Measurements from ENCODE around the gene RHPN2. TPM values are rescaled to one million over a fixed set of nuclear protein-coding genes. Genes with fewer than 3 reads are reported as not detected.

The RHPN2 gene
- total RNA-seq, 2 experiments from 2014 or later = 4.9 to 5.3 TPM

- no peaks in the 10 kb centered on the region for H3K9me3 Mint-ChIP-seq
- DNase-seq = no peak
- no peaks in the 10 kb centered on the region for H3K27me3 Mint-ChIP-seq
- H3K4me3 Mint-ChIP-seq = no peak overlapping the region
- intact Hi-C loops (cut with micrococcal nuclease) = no loop called here
- H3K36me3 Mint-ChIP-seq (ENCODE audit: low read depth) = peaks cover 9% of the 10 kb centered on the region
- ChIA-PET POLR2A (no interaction called here), CTCF (no interaction called here)
- TF ChIP-seq, protein P1, sequence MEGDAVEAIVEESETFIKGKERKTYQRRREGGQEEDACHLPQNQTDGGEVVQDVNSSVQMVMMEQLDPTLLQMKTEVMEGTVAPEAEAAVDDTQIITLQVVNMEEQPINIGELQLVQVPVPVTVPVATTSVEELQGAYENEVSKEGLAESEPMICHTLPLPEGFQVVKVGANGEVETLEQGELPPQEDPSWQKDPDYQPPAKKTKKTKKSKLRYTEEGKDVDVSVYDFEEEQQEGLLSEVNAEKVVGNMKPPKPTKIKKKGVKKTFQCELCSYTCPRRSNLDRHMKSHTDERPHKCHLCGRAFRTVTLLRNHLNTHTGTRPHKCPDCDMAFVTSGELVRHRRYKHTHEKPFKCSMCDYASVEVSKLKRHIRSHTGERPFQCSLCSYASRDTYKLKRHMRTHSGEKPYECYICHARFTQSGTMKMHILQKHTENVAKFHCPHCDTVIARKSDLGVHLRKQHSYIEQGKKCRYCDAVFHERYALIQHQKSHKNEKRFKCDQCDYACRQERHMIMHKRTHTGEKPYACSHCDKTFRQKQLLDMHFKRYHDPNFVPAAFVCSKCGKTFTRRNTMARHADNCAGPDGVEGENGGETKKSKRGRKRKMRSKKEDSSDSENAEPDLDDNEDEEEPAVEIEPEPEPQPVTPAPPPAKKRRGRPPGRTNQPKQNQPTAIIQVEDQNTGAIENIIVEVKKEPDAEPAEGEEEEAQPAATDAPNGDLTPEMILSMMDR (IDR thresholded peaks at IDR 0.05) = no peak
- H3K27ac Mint-ChIP-seq = no peak overlapping the region
- ATAC-seq = no peak
- no peaks in the 10 kb centered on the region for H3K4me1 Mint-ChIP-seq (ENCODE audit: low read depth)
These were observed 128.6 kb downstream of the RHPN2 start for GRCh38 chr19:32936065-32936464.

DNA sequence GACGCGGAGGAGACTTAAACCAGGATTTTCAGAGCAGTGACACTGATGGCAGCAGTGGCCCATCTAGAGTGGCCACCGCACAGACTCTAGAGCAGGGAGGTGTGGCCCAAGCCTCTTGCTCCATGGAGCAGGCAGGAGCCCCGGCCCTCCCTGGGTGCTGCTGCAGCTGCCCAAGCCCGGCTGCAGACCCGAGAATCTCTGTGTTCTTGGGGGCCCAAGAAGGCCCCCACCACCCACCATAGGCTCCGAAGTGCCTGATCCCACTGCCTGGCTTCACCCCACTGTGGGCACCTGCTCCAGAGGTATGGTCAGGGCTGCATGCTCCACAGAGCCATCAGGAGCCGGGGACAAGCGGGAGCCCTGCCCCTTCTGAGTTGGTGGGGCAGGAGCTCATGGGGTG, 129.1 kb downstream of the RHPN2 start:
- H3K36me3 Mint-ChIP-seq (ENCODE audit: low read depth) = peaks cover 9% of the 10 kb centered on the region
- H3K4me1 Mint-ChIP-seq (ENCODE audit: low read depth) = no peaks in the 10 kb centered on the region
- ChIA-PET POLR2A (no interaction called here), CTCF (no interaction called here)
- no peak overlapping the region for H3K4me3 Mint-ChIP-seq
- no peaks in the 10 kb centered on the region for H3K27me3 Mint-ChIP-seq
- ATAC-seq = no peak
- DNase-seq = no peak
- TF ChIP-seq, protein P1 (IDR thresholded peaks at IDR 0.05) = no peak
- no peak overlapping the region for H3K27ac Mint-ChIP-seq
- intact Hi-C loops (cut with micrococcal nuclease) = no loop called here
- H3K9me3 Mint-ChIP-seq = no peaks in the 10 kb centered on the region

DNA sequence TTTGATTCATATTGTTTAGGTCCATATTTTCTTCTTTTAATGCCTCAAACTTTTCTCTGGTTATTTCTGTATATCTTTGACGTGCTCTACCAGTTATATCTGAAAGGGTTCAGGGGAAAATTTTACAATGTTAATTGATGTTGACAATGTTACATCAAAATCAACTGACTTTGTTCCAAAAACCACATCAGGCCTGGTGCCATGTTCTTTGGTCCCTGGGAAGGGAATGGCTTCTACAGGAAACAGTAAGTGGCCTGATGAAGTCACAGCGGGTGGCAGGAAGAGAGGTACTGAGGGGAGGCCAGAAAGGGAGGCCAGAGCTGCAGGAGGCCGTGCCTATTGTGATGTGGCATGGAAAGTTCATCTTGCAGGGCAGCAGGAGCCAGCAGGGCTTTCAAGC, 131.1 kb downstream of the RHPN2 start:
- intact Hi-C loops (cut with micrococcal nuclease) = no loop called here
- Mint-ChIP-seq H3K9me3 (peaks cover 2% of the 10 kb centered on the region), H3K4me1 (ENCODE audit: low read depth) (no peaks in the 10 kb centered on the region), H3K36me3 (ENCODE audit: low read depth) (peaks cover 25% of the 10 kb centered on the region), H3K27ac (no peak overlapping the region), H3K27me3 (no peaks in the 10 kb centered on the region), H3K4me3 (no peak overlapping the region)
- ChIA-PET CTCF (no interaction called here), POLR2A (no interaction called here)
- ATAC-seq (no peak), DNase-seq (no peak)
- TF ChIP-seq, protein P1 (IDR thresholded peaks at IDR 0.05) = no peak

DNA sequence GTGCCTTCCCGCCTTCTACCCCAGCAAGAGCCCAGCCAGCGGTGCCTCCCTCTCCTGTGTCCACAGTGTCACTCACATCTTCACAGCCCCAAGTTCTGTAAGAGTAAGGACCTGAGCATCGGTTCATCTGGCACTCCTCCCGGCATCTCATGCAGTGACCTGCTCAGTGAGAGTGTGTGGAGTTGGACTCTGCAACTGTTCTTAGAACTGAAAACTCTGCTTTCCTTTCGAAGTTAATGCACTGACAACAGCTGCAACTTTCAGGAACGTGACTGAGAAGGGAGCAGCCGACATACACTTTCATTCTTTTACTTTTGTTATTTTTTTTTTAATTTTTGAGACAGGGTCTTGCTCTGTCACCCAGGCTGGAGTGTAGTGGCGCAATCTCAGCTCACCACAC, 134.1 kb downstream of the RHPN2 start:
- H3K9me3 Mint-ChIP-seq = peaks cover 5% of the 10 kb centered on the region
- peaks cover 26% of the 10 kb centered on the region for H3K36me3 Mint-ChIP-seq (ENCODE audit: low read depth)
- DNase-seq (no peak), ATAC-seq (no peak)
- CTCF ChIA-PET = no interaction called here
- no peaks in the 10 kb centered on the region for H3K4me1 Mint-ChIP-seq (ENCODE audit: low read depth)
- intact Hi-C loops (cut with micrococcal nuclease) = no loop called here
- no peaks in the 10 kb centered on the region for H3K27me3 Mint-ChIP-seq
- TF ChIP-seq, protein P1 (IDR thresholded peaks at IDR 0.05) = no peak
- POLR2A ChIA-PET = interaction anchor here (1.0 kb wide), 1 partner anchor 20 kb away, joined by 5 read pairs; no protein-coding TSS in a partner anchor
- H3K27ac Mint-ChIP-seq = no peak overlapping the region
- H3K4me3 Mint-ChIP-seq = no peak overlapping the region

GRCh38 chr19:32928806-32929205, 135.9 kb downstream of the RHPN2 start:
- no peaks in the 10 kb centered on the region for H3K4me1 Mint-ChIP-seq (ENCODE audit: low read depth)
- H3K27ac Mint-ChIP-seq = no peak overlapping the region
- no peaks in the 10 kb centered on the region for H3K27me3 Mint-ChIP-seq
- peaks cover 26% of the 10 kb centered on the region for H3K36me3 Mint-ChIP-seq (ENCODE audit: low read depth)
- TF ChIP-seq, protein P1 (IDR thresholded peaks at IDR 0.05) = no peak
- ChIA-PET CTCF (no interaction called here), POLR2A (no interaction called here)
- peaks cover 5% of the 10 kb centered on the region for H3K9me3 Mint-ChIP-seq
- ATAC-seq = no peak
- intact Hi-C loops (cut with micrococcal nuclease) = no loop called here
- no peak overlapping the region for H3K4me3 Mint-ChIP-seq
- no peak for DNase-seq

Other genes with a start within 250 kb of the RHPN2 start
- not detected for gene SLC7A9, start 195.1 kb downstream of the RHPN2 start, total RNA-seq
- 10 to 100 TPM; 10.3 to 12.1 TPM for gene CEP89, start 92.9 kb downstream of the RHPN2 start, total RNA-seq
- 1 to 10 TPM; 6.7 to 8.2 TPM for gene FAAP24, start 92.6 kb downstream of the RHPN2 start, total RNA-seq
- 1 to 10 TPM; 8.7 to 9.6 TPM for gene GPATCH1, start 16.3 kb upstream of the RHPN2 start, total RNA-seq
- gene WDR88, start 67.2 kb upstream of the RHPN2 start, total RNA-seq = not detected
- under 1 TPM; 0.27 to 0.31 TPM for gene LRP3, start 129.4 kb upstream of the RHPN2 start, total RNA-seq
- not detected for gene SLC7A10, start 161.0 kb upstream of the RHPN2 start, total RNA-seq
- under 1 TPM; 0.34 to 0.45 TPM for gene CEBPA, start 237.6 kb upstream of the RHPN2 start, total RNA-seq